ENCODE results near the gene TMEM178B. TPM values are rescaled to one million over a fixed set of nuclear protein-coding genes. Genes with fewer than 3 reads are reported as not detected.
"Not testable (repeated sequence)": the region's sequence is repeated elsewhere in the genome, so short reads cannot be mapped to it uniquely, and the experiment has no call there.

TMEM178B gene
- polyA plus RNA-seq, 2 of the 4 experiments (the other 2 are of a cell fraction): 0.88 to 0.93 TPM

- CTCF ChIA-PET: interaction anchor here (2.2 kb wide), 1 partner anchor 12 kb away, joined by 7 read pairs; no protein-coding TSS in a partner anchor
- no peaks in the 10 kb centered on the region for H3K4me1 ChIP-seq
- POLR2A ChIA-PET: no interaction called here
- DNase-seq (ENCODE audit: low read depth in 1 of 2, low spot score in 1 of 2): no peak
- no peak for ATAC-seq
- TF ChIP-seq JUN (IDR thresholded peaks at IDR 0.05): no peak
- no peak for TF ChIP-seq BHLHE40 (IDR thresholded peaks at IDR 0.05; ENCODE audit: low read depth, low read length)
- no peak for TF ChIP-seq TFCP2L1 (CRISPR knock-in tag; IDR thresholded peaks at IDR 0.05)
- no peak for TF ChIP-seq MAFK (IDR thresholded peaks at IDR 0.05; ENCODE audit: partially characterized antibody)
- no peak for TF ChIP-seq PHF8 (IDR thresholded peaks at IDR 0.05; ENCODE audit: borderline replicate concordance, low read depth)
- H3K27ac ChIP-seq: no peak overlapping the region
- no peak for FAIRE-seq
- H3K4me3 ChIP-seq: no peak overlapping the region
- H3K4me2 ChIP-seq: no peak overlapping the region
- 21% methylated on average over 4 of the region's 4 CpGs for WGBS (ENCODE audit: missing lambda C conversion rate)
- H3K9me3 ChIP-seq: no peaks in the 10 kb centered on the region
These were observed 115.4 kb downstream of the TMEM178B start for GRCh38 chr7:141189231-141189630.

GRCh38 chr7:141190495-141190894 is 116.6 kb downstream of the TMEM178B start:
- 26% methylated on average over 5 of the region's 5 CpGs for WGBS (ENCODE audit: missing lambda C conversion rate)
- ChIA-PET POLR2A (no interaction called here), CTCF (no interaction called here)
- FAIRE-seq (no peak), DNase-seq (ENCODE audit: low read depth in 1 of 2, low spot score in 1 of 2) (no peak), ATAC-seq (no peak)
- Histone ChIP-seq H3K4me2 (no peak overlapping the region), H3K4me1 (no peaks in the 10 kb centered on the region), H3K9me3 (no peaks in the 10 kb centered on the region), H3K4me3 (no peak overlapping the region), H3K27ac (no peak overlapping the region)
- TF ChIP-seq USF2 (IDR thresholded peaks at IDR 0.05): no peak
- TF ChIP-seq SREBF2 (IDR thresholded peaks at IDR 0.05): no peak
- no peak for TF ChIP-seq ESRRA (IDR thresholded peaks at IDR 0.05; ENCODE audit: borderline replicate concordance, low read length)
- TF ChIP-seq HOXB13 (CRISPR knock-in tag; IDR thresholded peaks at IDR 0.05; ENCODE audit: low read depth): no peak
- TF ChIP-seq E2F6 (IDR thresholded peaks at IDR 0.05; ENCODE audit: borderline replicate concordance, low read depth): no peak
- no peak for TF ChIP-seq ATOH8 (CRISPR knock-in tag; IDR thresholded peaks at IDR 0.05; ENCODE audit: low read depth)
- no peak for TF ChIP-seq GATA3 (IDR thresholded peaks at IDR 0.05; ENCODE audit: borderline replicate concordance)
- TF ChIP-seq EP300 (IDR thresholded peaks at IDR 0.05): no peak
- TF ChIP-seq POLR2A (IDR thresholded peaks at IDR 0.05; ENCODE audit: low read length): no peak
- no peak for TF ChIP-seq MAX (IDR thresholded peaks at IDR 0.05)

- WGBS (ENCODE audit: missing lambda C conversion rate): 83% methylated on average over 3 of the region's 3 CpGs
- no peak for ATAC-seq
- CTCF ChIA-PET: no interaction called here
- no peaks in the 10 kb centered on the region for H3K4me1 ChIP-seq
- no peak for FAIRE-seq
- no peaks in the 10 kb centered on the region for H3K9me3 ChIP-seq
- no peak overlapping the region for H3K27ac ChIP-seq
- no peak overlapping the region for H3K4me2 ChIP-seq
- POLR2A ChIA-PET: no interaction called here
- no peak overlapping the region for H3K4me3 ChIP-seq
- TF ChIP-seq RAD21 (conservative IDR thresholded peaks at IDR 0.05 in 1 of 2, IDR thresholded peaks at IDR 0.05 in 1 of 2) (no peak), PHF8 (IDR thresholded peaks at IDR 0.05; ENCODE audit: borderline replicate concordance, low read depth) (no peak), RFX5 (IDR thresholded peaks at IDR 0.05) (no peak), RNF2 (IDR thresholded peaks at IDR 0.05; ENCODE audit: borderline replicate concordance, low read depth) (no peak), USF2 (IDR thresholded peaks at IDR 0.05) (no peak)
- no peak for DNase-seq (ENCODE audit: low read depth in 1 of 2, low spot score in 1 of 2)
These were observed 117.4 kb downstream of the TMEM178B start for GRCh38 chr7:141191277-141191676.

GRCh38 chr7:141193066-141193465 is 119.2 kb downstream of the TMEM178B start:
- no peak for DNase-seq (ENCODE audit: low read depth in 1 of 2, low spot score in 1 of 2)
- Histone ChIP-seq H3K9me3 (no peaks in the 10 kb centered on the region), H3K4me2 (no peak overlapping the region), H3K27ac (no peak overlapping the region), H3K4me3 (no peak overlapping the region), H3K4me1 (no peaks in the 10 kb centered on the region)
- ChIA-PET POLR2A (no interaction called here), CTCF (no interaction called here)
- no peak for FAIRE-seq
- ATAC-seq: no peak
- no peak for TF ChIP-seq NPAS2 (CRISPR knock-in tag; IDR thresholded peaks at IDR 0.05; ENCODE audit: borderline replicate concordance)
- WGBS (ENCODE audit: missing lambda C conversion rate): 32% methylated on average over 4 of the region's 4 CpGs

- H3K9me3 ChIP-seq; H3K4me3 ChIP-seq; ATAC-seq; H3K4me2 ChIP-seq; DNase-seq (ENCODE audit: low read depth in 1 of 2, low spot score in 1 of 2); H3K27ac ChIP-seq; FAIRE-seq; CTCF ChIA-PET; H3K4me1 ChIP-seq; POLR2A ChIA-PET: not testable (repeated sequence)
- WGBS (ENCODE audit: missing lambda C conversion rate): 22% methylated on average over 4 of the region's 4 CpGs
These were observed 121.9 kb downstream of the TMEM178B start for GRCh38 chr7:141195722-141196121.

Measured in A549 (cell line).